ENCODE results near the gene CFLAR. TPM values are rescaled to one million over a fixed set of nuclear protein-coding genes. Genes with fewer than 3 reads are reported as not detected.

Gene CFLAR
- total and polyA plus RNA-seq, 9 of the 15 experiments (the other 6 are each of a cell fraction or from before 2014, with no cell fraction given): 27.5 to 102 (median 54.0) TPM

DNA sequence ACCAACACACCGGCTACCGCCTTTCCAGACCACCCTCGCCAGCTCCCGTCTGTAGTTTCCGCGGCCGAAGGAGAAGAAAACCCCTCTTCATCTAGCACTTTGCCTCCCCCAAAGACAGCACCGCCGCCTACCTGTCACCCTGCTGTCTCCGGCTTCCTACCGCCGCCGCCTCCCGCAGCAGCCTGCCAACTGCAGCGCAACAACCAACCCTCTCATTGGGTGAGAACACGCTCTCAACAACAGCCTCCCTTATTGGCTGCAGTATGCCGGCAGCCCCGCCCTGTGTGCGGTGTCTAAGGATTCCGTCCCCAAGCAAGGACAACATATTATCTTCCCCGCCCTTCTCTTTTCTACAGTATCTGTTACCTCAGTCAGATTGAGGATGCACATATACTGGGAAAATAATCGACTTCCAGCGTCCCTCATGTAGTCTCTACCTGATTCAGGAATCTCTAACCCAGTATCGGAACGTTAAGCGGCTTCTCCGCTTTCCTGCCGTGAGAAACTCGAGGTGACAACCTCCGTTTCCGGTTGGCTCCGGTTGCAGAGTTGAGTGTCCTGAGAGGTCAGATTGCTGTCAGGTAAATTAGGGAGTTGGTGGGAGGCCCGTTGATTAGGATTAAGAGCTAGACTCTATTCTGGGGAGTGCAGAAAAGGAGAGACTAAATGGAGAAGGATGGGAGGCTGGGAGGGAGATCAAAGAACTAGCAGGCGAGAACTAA, 44.3 kb upstream of the CFLAR start, which contains the start of the genes HYCC2 and NDUFB3 (continued):
- TF ChIP-seq CREBBP (IDR thresholded peaks at IDR 0.05; ENCODE audit: low read depth, low read length) (no peak), MCM7 (IDR thresholded peaks at IDR 0.05) (peak in 1 of 2 experiments; percentile 2; a peak in 1 of 4 replicates), BRD4 (IDR thresholded peaks at IDR 0.05) (0 out of 2 replicates have a peak, but pooled peaks have one; percentile 70), YY1 (IDR thresholded peaks at IDR 0.05; ENCODE audit: borderline replicate concordance in 1 of 3, control insufficient read depth in 1 of 3, extremely low read depth in 1 of 3, insufficient read depth in 3 of 3, insufficient read length in 1 of 3, insufficient replicate concordance in 2 of 3, low read depth in 1 of 3, low read length in 2 of 3) (peak in 1 of 3 experiments; percentile 54), MAZ (CRISPR knock-in tag; conservative IDR thresholded peaks at IDR 0.05 in 1 of 2, IDR thresholded peaks at IDR 0.05 in 1 of 2) (peak; percentile 45 to 86; a peak in 2 of 4 replicates), IFI16 (CRISPR knock-in tag; IDR thresholded peaks at IDR 0.05) (no peak), FOXM1 (IDR thresholded peaks at IDR 0.05; ENCODE audit: low read depth) (peak; percentile 80), FOXM1 (CRISPR knock-in tag; IDR thresholded peaks at IDR 0.05; ENCODE audit: low read depth) (no peak), BMI1 (IDR thresholded peaks at IDR 0.05; ENCODE audit: low read length) (no peak), ZNF589 (CRISPR knock-in tag; IDR thresholded peaks at IDR 0.05; ENCODE audit: low read depth) (no peak), ZNF668 (CRISPR knock-in tag; IDR thresholded peaks at IDR 0.05) (no peak), SMAD4 (CRISPR knock-in tag; conservative IDR thresholded peaks at IDR 0.05) (0 out of 2 replicates have a peak, but pooled peaks have one; percentile 6), TEAD4 (IDR thresholded peaks at IDR 0.05; ENCODE audit: low read length) (peak; percentile 48; the same call in 1 of the 2 replicates), TEAD4 (CRISPR knock-in tag; IDR thresholded peaks at IDR 0.05; ENCODE audit: borderline replicate concordance) (no peak), SREBF2 (CRISPR knock-in tag; IDR thresholded peaks at IDR 0.05) (no peak), WHSC1 (IDR thresholded peaks at IDR 0.05; ENCODE audit: low read length) (no peak), SRSF3 (IDR thresholded peaks at IDR 0.05; ENCODE audit: insufficient read depth, low read length) (no peak), HMGN3 (IDR thresholded peaks at IDR 0.05; ENCODE audit: borderline replicate concordance, extremely low read depth, insufficient read length, low read depth, low read length) (no peak), NR3C1 (CRISPR knock-in tag; IDR thresholded peaks at IDR 0.05) (no peak), CREM (IDR thresholded peaks at IDR 0.05; ENCODE audit: low read depth) (peak; percentile 66; the same call in 1 of the 2 replicates), KDM4B (IDR thresholded peaks at IDR 0.05; ENCODE audit: borderline replicate concordance in 2 of 2, low read depth in 1 of 2) (no peak), SNRNP70 (optimal IDR thresholded peaks at IDR 0.05; ENCODE audit: low read depth, low read length) (no peak)
- TF ChIP-seq, protein P1, sequence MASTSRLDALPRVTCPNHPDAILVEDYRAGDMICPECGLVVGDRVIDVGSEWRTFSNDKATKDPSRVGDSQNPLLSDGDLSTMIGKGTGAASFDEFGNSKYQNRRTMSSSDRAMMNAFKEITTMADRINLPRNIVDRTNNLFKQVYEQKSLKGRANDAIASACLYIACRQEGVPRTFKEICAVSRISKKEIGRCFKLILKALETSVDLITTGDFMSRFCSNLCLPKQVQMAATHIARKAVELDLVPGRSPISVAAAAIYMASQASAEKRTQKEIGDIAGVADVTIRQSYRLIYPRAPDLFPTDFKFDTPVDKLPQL (IDR thresholded peaks at IDR 0.05; ENCODE audit: extremely low read depth, insufficient read length): no peak
- TF ChIP-seq, protein P2, sequence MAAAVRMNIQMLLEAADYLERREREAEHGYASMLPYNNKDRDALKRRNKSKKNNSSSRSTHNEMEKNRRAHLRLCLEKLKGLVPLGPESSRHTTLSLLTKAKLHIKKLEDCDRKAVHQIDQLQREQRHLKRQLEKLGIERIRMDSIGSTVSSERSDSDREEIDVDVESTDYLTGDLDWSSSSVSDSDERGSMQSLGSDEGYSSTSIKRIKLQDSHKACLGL (CRISPR knock-in tag; IDR thresholded peaks at IDR 0.05; ENCODE audit: borderline replicate concordance, poor library complexity, severe bottlenecking): no peak
- TF ChIP-seq, protein P3, sequence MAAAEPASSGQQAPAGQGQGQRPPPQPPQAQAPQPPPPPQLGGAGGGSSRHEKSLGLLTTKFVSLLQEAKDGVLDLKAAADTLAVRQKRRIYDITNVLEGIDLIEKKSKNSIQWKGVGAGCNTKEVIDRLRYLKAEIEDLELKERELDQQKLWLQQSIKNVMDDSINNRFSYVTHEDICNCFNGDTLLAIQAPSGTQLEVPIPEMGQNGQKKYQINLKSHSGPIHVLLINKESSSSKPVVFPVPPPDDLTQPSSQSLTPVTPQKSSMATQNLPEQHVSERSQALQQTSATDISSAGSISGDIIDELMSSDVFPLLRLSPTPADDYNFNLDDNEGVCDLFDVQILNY (CRISPR knock-in tag; IDR thresholded peaks at IDR 0.05): no peak

Measured in K562 (cell line).